T follicular helper cell (primary cell): ENCODE results near the gene ARHGEF37.

ENCODE experiments used
- DNase-seq: peaks from one replicate; pipeline ENCODE4 v3.0.0-alpha.2; 2020; ENCODE audit warnings: low read depth

The ARHGEF37 gene

GRCh38 chr5:149628846-149629388 lies 47.6 kb downstream of the ARHGEF37 start:
- DNase-seq = no peak

- no peak for DNase-seq
Observed at GRCh38 chr5:149629421-149629820, 48.1 kb downstream of the ARHGEF37 start.

- DNase-seq = no peak
Observed at GRCh38 chr5:149630337-149630736, 49.0 kb downstream of the ARHGEF37 start.

- DNase-seq = no peak
Observed at GRCh38 chr5:149631506-149631905, 50.2 kb downstream of the ARHGEF37 start.

- no peak for DNase-seq
Observed at GRCh38 chr5:149632311-149633251, 51.3 kb downstream of the ARHGEF37 start.

- no peak for DNase-seq
Observed at GRCh38 chr5:149633476-149634350, 52.4 kb downstream of the ARHGEF37 start.

- DNase-seq = no peak
Observed at GRCh38 chr5:149635394-149635793, 54.1 kb downstream of the ARHGEF37 start.

- no peak for DNase-seq
Observed at GRCh38 chr5:149636191-149636860, 55.0 kb downstream of the ARHGEF37 start.

- DNase-seq = no peak
Observed at GRCh38 chr5:149636861-149637246, 55.6 kb downstream of the ARHGEF37 start.

GRCh38 chr5:149638136-149638535 lies 56.8 kb downstream of the ARHGEF37 start:
- DNase-seq = no peak

- no peak for DNase-seq
Observed at GRCh38 chr5:149638546-149639241, 57.4 kb downstream of the ARHGEF37 start.

- no peak for DNase-seq
Observed at GRCh38 chr5:149639737-149640136, 58.4 kb downstream of the ARHGEF37 start.

- DNase-seq = no peak
Observed at GRCh38 chr5:149640350-149640999, 59.2 kb downstream of the ARHGEF37 start.

GRCh38 chr5:149641000-149641576 lies 59.8 kb downstream of the ARHGEF37 start:
- DNase-seq = no peak

- no peak for DNase-seq
Observed at GRCh38 chr5:149641600-149641999, 60.3 kb downstream of the ARHGEF37 start.

- no peak for DNase-seq
Observed at GRCh38 chr5:149643781-149644180, 62.5 kb downstream of the ARHGEF37 start.

GRCh38 chr5:149644629-149645028 lies 63.3 kb downstream of the ARHGEF37 start:
- no peak for DNase-seq

GRCh38 chr5:149645236-149645635 lies 63.9 kb downstream of the ARHGEF37 start:
- no peak for DNase-seq

- DNase-seq = no peak
Observed at GRCh38 chr5:149645725-149646124, 64.4 kb downstream of the ARHGEF37 start.

GRCh38 chr5:149646564-149646963 lies 65.3 kb downstream of the ARHGEF37 start:
- peak; percentile 10 for DNase-seq
